A673 (cell line): ENCODE results near the gene SLC22A13. TPM values are rescaled to one million over a fixed set of nuclear protein-coding genes. Genes with fewer than 3 reads are reported as not detected.

ENCODE experiments used
- BruUV-seq: library from RNA; stranded (reverse); fragments of 400-500 nt; replicated peaks from 2 replicates; lab custom pipeline; 2021; lab: Mats Ljungman, UMichigan
- CTCF ChIA-PET: fragments of 300-600 bp; sonication (Branson Sonifier 250); formaldehyde crosslinking; loops from one replicate; lab custom pipeline; 2022; ENCODE audit warnings: antibody characterized with exemption; lab: Charles Lee
- POLR2A ChIA-PET: fragments of 300-600 bp; sonication (Branson Sonifier 250); formaldehyde crosslinking; loops from one replicate; lab custom pipeline; 2022; ENCODE audit warnings: antibody characterized with exemption; ENCODE audit not compliant: low non-redundant PET; lab: Charles Lee
- DNase-seq: peaks from one replicate; pipeline ENCODE4 v3.0.0-alpha.2; 2015; ENCODE audit warnings: low spot score
- H3K27ac ChIP-seq: fragments of 200-600 bp; sonication (generic); 2 replicates; pipeline ENCODE4 v1.5.1; 2016; ENCODE audit warnings: mixed run types, low read depth, mild to moderate bottlenecking, mixed read lengths, antibody characterized with exemption, low read length; ENCODE audit not compliant: poor library complexity, severe bottlenecking
- H3K27me3 ChIP-seq: fragments of 200-600 bp; sonication (generic); replicated peaks from 2 replicates; pipeline ENCODE4 v1.6.1; 2017; ENCODE audit warnings: mixed run types, low read depth, mild to moderate bottlenecking, mixed read lengths, antibody characterized with exemption, low read length; ENCODE audit not compliant: insufficient read depth, poor library complexity
- H3K36me3 ChIP-seq: fragments of 200-600 bp; sonication (generic); 2 replicates; pipeline ENCODE4 v1.6.1; 2016; ENCODE audit warnings: mixed run types, mild to moderate bottlenecking, mixed read lengths, antibody characterized with exemption, low read length; ENCODE audit not compliant: insufficient read depth, poor library complexity, severe bottlenecking
- H3K4me1 ChIP-seq: fragments of 200-600 bp; sonication (generic); 2 replicates; pipeline ENCODE4 v1.6.1; 2017; ENCODE audit warnings: mixed run types, mild to moderate bottlenecking, mixed read lengths, antibody characterized with exemption, low read length; ENCODE audit not compliant: insufficient read depth, poor library complexity, severe bottlenecking
- H3K4me3 ChIP-seq: fragments of 200-600 bp; sonication (generic); 2 replicates; pipeline ENCODE4 v1.5.1; 2016; ENCODE audit warnings: low read depth, mixed run types, mild to moderate bottlenecking, mixed read lengths, low read length; ENCODE audit not compliant: poor library complexity, severe bottlenecking
- H3K9me3 ChIP-seq: fragments of 200-600 bp; sonication (generic); 2 replicates; pipeline ENCODE4 v1.6.1; 2016; ENCODE audit warnings: mixed run types, low read depth, mild to moderate bottlenecking, mixed read lengths, antibody characterized with exemption, low read length; ENCODE audit not compliant: poor library complexity, severe bottlenecking
- EZH2 ChIP-seq: fragments of 200-600 bp; sonication (generic); IDR thresholded peaks from 2 replicates; pipeline ENCODE4 v1.6.1; 2017; ENCODE audit warnings: borderline replicate concordance, low read depth, mild to moderate bottlenecking, mixed read lengths, antibody characterized with exemption, low read length; ENCODE audit not compliant: poor library complexity, severe bottlenecking
- intact Hi-C: fragments of 100-400 bp; cut with micrococcal nuclease; formaldehyde crosslinking; loops from one replicate; pipeline ENCODE4 v1.10.0; 2022; ENCODE audit not compliant: unreplicated experiment
- total RNA-seq: library from RNA; stranded (reverse); gene quantifications from 2 replicates; pipeline ENCODE4 v1.2.3, GENCODE V29; 2021
- TF ChIP-seq, protein P1 (sequence below): fragments of 300-800, 200-600 bp; sonication (generic); conservative IDR thresholded peaks from 2 replicates; pipeline ENCODE4 v1.5.1; 2017; ENCODE audit warnings: low read depth, mild to moderate bottlenecking, antibody characterized with exemption, low read length, moderate library complexity, mixed read lengths

Gene SLC22A13
- total RNA-seq, 1 experiment from 2014 or later: 1.1 TPM

DNA sequence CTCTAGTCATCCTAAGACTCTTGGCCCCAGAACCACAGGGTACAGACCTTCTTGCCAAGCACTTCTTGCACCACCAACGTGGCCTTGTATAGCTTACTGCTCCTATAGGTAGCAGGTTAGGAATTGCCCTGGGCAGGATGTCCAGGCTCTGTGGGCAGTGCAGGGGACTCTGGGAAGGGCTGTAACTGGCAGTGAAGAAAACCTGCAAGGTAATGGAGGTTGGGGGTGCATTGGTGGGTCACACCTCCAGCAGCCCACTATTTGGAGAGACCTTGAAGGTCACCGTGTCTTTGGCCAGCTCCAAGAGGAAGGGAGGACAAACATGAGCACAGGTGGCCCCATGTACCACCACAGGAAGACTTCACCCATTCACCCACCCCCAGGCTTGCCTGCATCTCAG is 59.6 kb downstream of the SLC22A13 start:
- CTCF ChIA-PET: no interaction called here
- POLR2A ChIA-PET: no interaction called here
- Histone ChIP-seq H3K4me1 (no peaks in the 10 kb centered on the region), H3K27ac (no peak overlapping the region), H3K27me3 (no peaks in the 10 kb centered on the region), H3K9me3 (no peaks in the 10 kb centered on the region), H3K4me3 (no peak overlapping the region), H3K36me3 (no peaks in the 10 kb centered on the region)
- intact Hi-C loops: no loop called here
- no peak for TF ChIP-seq EZH2
- TF ChIP-seq, protein P1, sequence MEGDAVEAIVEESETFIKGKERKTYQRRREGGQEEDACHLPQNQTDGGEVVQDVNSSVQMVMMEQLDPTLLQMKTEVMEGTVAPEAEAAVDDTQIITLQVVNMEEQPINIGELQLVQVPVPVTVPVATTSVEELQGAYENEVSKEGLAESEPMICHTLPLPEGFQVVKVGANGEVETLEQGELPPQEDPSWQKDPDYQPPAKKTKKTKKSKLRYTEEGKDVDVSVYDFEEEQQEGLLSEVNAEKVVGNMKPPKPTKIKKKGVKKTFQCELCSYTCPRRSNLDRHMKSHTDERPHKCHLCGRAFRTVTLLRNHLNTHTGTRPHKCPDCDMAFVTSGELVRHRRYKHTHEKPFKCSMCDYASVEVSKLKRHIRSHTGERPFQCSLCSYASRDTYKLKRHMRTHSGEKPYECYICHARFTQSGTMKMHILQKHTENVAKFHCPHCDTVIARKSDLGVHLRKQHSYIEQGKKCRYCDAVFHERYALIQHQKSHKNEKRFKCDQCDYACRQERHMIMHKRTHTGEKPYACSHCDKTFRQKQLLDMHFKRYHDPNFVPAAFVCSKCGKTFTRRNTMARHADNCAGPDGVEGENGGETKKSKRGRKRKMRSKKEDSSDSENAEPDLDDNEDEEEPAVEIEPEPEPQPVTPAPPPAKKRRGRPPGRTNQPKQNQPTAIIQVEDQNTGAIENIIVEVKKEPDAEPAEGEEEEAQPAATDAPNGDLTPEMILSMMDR: no peak
- DNase-seq: no peak
- BruUV-seq: no TSS peak

DNA sequence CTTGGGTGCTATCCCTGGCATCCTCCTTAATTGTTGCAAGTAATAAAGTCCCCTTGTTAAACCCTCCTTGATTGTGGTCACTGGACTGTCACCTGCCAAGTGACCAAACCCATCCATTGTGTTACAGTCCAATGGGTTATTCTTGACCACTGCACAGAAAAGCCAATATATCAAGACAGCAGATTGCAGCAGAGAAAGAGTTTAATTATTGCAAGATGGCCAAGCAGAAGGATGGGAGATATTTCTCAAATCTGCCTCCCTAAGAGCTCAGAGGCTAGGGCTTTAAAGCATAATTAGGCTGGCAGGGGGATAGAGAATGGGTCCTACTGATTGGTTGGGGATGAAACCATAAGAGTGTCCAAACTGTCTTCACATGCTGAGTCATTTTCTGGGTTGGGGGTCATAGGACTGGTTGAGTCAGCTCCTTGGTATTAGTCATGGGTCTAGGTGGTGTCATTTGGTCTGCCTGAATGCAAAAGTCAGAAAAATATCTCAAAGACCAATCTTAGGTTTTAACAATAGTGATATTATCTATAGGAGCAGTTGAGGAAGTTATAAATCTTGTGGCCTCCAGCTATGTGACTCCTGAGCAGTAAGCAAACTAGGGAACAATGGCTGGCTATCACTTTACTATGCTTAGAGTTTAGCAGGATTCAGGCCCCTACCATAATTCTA is 61.9 kb downstream of the SLC22A13 start:
- H3K4me1 ChIP-seq: no peaks in the 10 kb centered on the region
- CTCF ChIA-PET: no interaction called here
- POLR2A ChIA-PET: no interaction called here

More for the DNA sequence above, 61.9 kb downstream of the SLC22A13 start:
- BruUV-seq: no TSS peak
- no peak for DNase-seq
- H3K27ac ChIP-seq: no peak overlapping the region
- no peaks in the 10 kb centered on the region for H3K9me3 ChIP-seq
- H3K4me3 ChIP-seq: no peak overlapping the region
- intact Hi-C loops: no loop called here
- H3K36me3 ChIP-seq: no peaks in the 10 kb centered on the region
- no peak for TF ChIP-seq EZH2
- TF ChIP-seq, protein P1: no peak
- no peaks in the 10 kb centered on the region for H3K27me3 ChIP-seq

Other genes with a start within 250 kb of the SLC22A13 start
- 1.1 and 4.1 TPM in 2 replicates for gene PLCD1, start 236.2 kb upstream of the SLC22A13 start, total RNA-seq
- not detected in 2 replicates for gene DLEC1, start 226.6 kb upstream of the SLC22A13 start, total RNA-seq
- 24.0 and 27.4 TPM in 2 replicates for gene ACAA1, start 128.7 kb upstream of the SLC22A13 start, total RNA-seq
- 11.9 and 13.1 TPM in 2 replicates for gene MYD88, start 127.2 kb upstream of the SLC22A13 start, total RNA-seq
- gene OXSR1, start 100.3 kb upstream of the SLC22A13 start, total RNA-seq: 30.9 and 31.1 TPM in 2 replicates
- gene SLC22A14, start 16.5 kb downstream of the SLC22A13 start, total RNA-seq: 0.22 and 0.26 TPM in 2 replicates
- gene XYLB, start 81.0 kb downstream of the SLC22A13 start, total RNA-seq: 3.6 and 4.7 TPM in 2 replicates
- gene ACVR2B, start 188.1 kb downstream of the SLC22A13 start, total RNA-seq: 6.4 and 9.2 TPM in 2 replicates
- gene EXOG, start 230.5 kb downstream of the SLC22A13 start, total RNA-seq: 8.2 and 12.4 TPM in 2 replicates